ENCODE data around the gene ITSN1.

Gene ITSN1

GRCh38 chr21:33834801-33835500 lies 192.7 kb downstream of the ITSN1 start:
- no peak for DNase-seq (ENCODE audit: low spot score)
- TF ChIP-seq CTCF (IDR thresholded peaks at IDR 0.05; ENCODE audit: borderline replicate concordance, control extremely low read depth, extremely low read depth, insufficient read depth, missing control alignments) = no peak
- in situ Hi-C loops (cut with MboI; ENCODE audit: low sequenced_read_pairs, unreplicated experiment) = no loop called here

GRCh38 chr21:33835920-33836319 lies 193.6 kb downstream of the ITSN1 start:
- no peak for DNase-seq (ENCODE audit: low spot score)
- in situ Hi-C loops (cut with MboI; ENCODE audit: low sequenced_read_pairs, unreplicated experiment) = no loop called here
- no peak for TF ChIP-seq CTCF (IDR thresholded peaks at IDR 0.05; ENCODE audit: borderline replicate concordance, control extremely low read depth, extremely low read depth, insufficient read depth, missing control alignments)

GRCh38 chr21:33836408-33836807 lies 194.1 kb downstream of the ITSN1 start:
- TF ChIP-seq CTCF (IDR thresholded peaks at IDR 0.05; ENCODE audit: borderline replicate concordance, control extremely low read depth, extremely low read depth, insufficient read depth, missing control alignments) = no peak
- DNase-seq (ENCODE audit: low spot score) = no peak
- in situ Hi-C loops (cut with MboI; ENCODE audit: low sequenced_read_pairs, unreplicated experiment) = no loop called here

- DNase-seq (ENCODE audit: low spot score) = no peak
- no peak for TF ChIP-seq CTCF (IDR thresholded peaks at IDR 0.05; ENCODE audit: borderline replicate concordance, control extremely low read depth, extremely low read depth, insufficient read depth, missing control alignments)
- in situ Hi-C loops (cut with MboI; ENCODE audit: low sequenced_read_pairs, unreplicated experiment) = no loop called here
Observed at GRCh38 chr21:33839167-33839716, 196.9 kb downstream of the ITSN1 start.

GRCh38 chr21:33839806-33840205 lies 197.5 kb downstream of the ITSN1 start:
- no peak for DNase-seq (ENCODE audit: low spot score)
- no peak for TF ChIP-seq CTCF (IDR thresholded peaks at IDR 0.05; ENCODE audit: borderline replicate concordance, control extremely low read depth, extremely low read depth, insufficient read depth, missing control alignments)
- in situ Hi-C loops (cut with MboI; ENCODE audit: low sequenced_read_pairs, unreplicated experiment) = no loop called here

- in situ Hi-C loops (cut with MboI; ENCODE audit: low sequenced_read_pairs, unreplicated experiment) = no loop called here
- no peak for DNase-seq (ENCODE audit: low spot score)
- no peak for TF ChIP-seq CTCF (IDR thresholded peaks at IDR 0.05; ENCODE audit: borderline replicate concordance, control extremely low read depth, extremely low read depth, insufficient read depth, missing control alignments)
Observed at GRCh38 chr21:33840771-33841170, 198.5 kb downstream of the ITSN1 start.

Measured in GM13976 (cell line).